NCI-H748 treated with DMSO at 0.1 percent for 48 hours (cell line): ENCODE measurements around the gene KMO.

Experiments
- DNase-seq: peaks from one replicate; lab custom pipeline; 2025; lab: John Stamatoyannopoulos, UW

The KMO gene

GRCh38 chr1:241542199-241542907 is 10.2 kb downstream of the KMO start:
- no peak for DNase-seq

DNA sequence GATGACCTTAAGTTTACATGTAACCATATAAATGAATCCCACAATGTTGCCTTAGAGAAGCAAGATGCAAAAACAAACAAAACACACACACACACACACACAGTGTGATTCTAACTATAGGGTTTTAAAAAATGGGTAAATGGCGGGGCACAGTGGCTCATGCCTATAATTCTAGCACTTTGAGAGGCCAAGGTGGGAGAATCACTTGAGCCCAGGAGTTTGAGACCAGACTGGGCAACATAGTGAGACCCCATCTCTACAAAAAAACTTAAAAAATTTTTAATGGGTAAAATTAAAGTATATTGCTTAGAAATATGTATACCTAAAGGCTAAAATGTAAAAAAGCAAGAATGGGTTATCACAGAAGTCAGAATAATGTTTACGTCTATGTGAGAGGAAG is 15.8 kb downstream of the KMO start:
- DNase-seq = no peak

DNA sequence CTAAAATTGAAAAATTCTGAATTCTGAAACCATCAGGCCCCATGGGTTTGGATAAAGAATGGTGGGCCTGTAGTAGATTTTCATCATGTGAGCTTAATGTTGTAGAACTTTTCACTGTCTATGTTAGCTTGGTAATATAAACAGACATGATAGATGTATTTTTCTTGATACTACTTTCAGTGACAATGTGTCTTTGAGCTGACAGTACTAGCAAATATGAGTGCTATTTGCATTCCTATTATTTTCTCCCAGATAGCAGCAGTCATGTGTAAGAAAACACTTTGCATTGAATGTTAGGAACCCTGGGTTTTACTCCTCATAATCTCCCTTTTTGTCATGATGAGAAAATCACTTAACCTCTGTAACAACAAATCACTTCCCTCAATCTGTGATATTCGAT is 18.1 kb downstream of the KMO start:
- no peak for DNase-seq

DNA sequence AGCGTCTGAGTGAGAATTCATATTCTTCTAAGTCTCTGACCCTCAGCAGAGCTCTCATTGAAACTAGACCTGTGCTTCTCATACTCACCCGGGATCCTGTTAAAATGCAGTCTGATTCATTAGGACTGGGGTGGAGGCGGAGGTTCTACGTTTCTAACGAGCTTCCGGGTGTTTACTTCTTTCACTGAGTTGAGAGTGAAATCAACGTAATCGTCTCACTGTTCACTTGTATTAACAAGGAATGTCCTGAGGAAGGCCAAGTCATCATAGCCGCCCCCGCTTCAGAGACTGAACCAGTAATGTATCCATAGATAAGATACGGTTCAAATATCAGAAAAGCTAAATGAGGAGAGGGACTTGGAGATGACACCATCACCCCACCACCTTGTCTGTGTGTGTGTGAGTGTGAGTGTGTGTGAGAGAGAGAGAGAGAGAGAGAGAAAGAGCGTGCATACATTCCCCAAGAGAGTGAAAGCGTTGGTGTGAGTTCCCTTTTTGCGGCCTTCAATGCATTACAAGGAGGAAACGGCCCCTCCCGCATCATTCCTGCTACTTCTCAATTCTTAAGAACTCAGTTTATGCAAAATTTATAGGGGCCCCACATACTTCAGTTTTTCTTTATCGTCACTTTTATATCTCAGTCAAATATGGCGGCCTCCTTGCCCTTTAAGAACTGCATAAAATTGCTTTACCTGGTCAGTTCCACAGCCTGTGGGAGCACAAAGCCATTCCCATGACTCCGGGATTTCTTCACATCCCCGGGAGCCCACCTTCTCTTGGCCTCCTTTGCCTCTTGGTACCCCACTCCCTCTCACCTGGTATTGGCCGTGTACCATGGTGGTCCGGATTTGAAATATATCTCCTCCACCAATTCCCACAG is 19.8 kb downstream of the KMO start:
- DNase-seq = no peak

GRCh38 chr1:241553886-241554592 is 21.9 kb downstream of the KMO start:
- no peak for DNase-seq

GRCh38 chr1:241555526-241555925 is 23.3 kb downstream of the KMO start:
- DNase-seq = no peak

DNA sequence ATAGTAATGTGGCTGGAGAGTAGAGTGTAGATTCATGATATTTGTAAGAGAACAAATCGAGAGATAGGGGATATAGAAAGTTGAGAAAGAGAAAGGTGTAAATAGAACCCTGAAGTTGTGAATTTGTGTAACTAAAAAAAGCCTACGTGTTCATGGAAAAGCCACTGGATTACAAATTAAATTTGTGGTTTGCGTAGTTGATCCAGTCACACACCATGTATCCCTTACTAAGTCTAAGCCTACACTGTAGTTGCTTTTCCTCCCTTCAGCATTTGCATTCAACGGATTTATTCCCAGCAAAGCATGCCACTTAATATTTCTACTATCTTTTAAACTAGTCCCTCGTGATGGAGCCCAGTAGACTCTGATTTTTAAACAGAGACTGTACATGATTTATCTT is 24.9 kb downstream of the KMO start:
- no peak for DNase-seq

GRCh38 chr1:241557551-241558193 is 25.5 kb downstream of the KMO start:
- no peak for DNase-seq

- DNase-seq = no peak
Measured at GRCh38 chr1:241560146-241560848, 28.1 kb downstream of the KMO start.

DNA sequence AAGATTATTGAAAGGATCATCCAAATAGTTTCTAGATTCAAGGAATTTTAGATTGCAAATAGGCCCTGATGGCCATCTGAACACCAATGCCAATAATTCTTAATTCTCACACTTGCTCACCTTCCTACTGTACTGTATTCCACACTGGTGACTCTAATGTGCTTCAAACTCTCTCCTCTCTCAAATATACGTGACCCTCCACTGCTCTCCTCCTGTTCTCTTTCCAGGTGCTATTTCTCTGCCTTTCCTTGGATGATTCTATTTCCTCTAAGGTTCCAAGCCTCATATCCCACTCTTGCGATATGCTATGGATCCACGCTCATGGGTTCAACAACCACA is 28.6 kb downstream of the KMO start:
- DNase-seq = no peak

DNA sequence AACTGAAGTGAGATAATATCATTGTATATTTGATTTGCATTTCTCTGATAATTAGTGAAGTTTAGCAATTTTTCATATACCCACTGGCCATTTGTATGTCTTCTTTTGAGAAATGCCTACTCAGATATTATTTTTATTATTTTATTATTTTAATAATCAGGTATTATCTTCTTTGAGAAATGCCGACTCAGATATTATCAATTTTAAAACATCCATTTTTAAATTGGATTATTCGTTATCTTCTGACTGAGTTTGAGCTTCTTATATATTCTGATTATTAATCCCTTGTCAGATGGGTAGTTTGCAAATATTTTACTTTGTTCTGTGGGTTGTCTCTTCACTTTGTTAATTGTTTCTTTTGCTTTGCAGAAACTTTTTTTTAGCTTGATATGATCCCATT is 37.7 kb downstream of the KMO start:
- DNase-seq = no peak

DNA sequence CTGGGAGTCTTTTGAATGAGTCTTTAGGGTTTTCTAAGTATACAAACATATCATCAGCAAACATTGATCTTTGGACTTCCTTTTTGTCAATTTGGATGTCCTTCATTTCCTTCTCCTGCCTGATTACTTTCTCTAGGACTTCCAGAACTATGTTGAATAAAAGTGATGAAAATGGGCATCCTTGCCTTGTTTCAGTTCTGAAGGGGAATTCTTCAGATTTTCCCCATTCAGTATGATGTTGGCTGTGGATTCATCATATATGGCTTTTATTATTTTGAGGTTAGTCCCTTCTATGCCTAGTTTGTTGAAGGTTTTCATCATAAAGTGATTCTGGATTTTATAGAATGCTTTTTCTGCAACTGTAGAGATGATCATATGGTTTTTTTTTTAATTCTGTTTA is 42.0 kb downstream of the KMO start:
- DNase-seq = no peak

DNA sequence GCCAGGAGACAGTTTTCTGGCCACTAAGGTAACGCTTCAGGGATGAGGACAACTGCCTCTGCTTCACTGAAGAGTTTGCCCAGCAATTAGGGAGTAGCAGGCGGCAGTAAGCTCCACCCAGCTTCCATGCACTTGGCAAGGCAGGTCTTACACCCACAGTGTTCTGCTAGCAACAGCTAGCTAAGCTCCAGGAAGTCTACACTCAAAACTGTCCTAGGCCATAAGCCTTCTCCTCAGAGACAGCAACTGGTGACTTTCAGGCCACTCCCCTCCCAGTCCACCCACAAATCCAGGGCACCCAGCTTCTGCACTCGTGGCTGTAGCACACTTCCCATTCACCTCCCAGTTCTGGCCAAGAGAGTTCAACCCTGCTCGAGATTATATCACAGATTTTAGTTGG is 47.3 kb downstream of the KMO start:
- no peak for DNase-seq

DNA sequence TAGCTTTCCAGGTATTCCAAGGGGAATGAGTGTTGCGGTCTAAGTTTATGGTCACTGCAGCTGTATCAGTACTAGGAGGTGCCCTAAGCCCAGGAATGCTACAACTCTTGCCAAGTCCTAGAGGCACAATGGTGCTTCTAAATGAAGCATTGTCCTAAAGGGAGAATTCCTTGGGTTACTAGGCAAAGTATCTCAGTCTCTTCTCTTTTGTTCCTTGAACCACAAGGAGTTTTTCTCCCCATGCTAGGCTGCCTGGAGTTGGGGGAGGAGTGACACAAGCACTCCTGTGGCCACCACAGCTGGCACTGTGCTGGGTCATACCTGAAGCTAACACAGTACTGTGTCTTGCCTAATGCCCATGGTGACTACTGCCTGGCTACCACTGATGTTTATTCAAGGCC is 50.7 kb downstream of the KMO start:
- no peak for DNase-seq

- no peak for DNase-seq
Measured at GRCh38 chr1:241586905-241587512, 54.8 kb downstream of the KMO start.

- DNase-seq = no peak
Measured at GRCh38 chr1:241589521-241589920, 57.3 kb downstream of the KMO start.

DNA sequence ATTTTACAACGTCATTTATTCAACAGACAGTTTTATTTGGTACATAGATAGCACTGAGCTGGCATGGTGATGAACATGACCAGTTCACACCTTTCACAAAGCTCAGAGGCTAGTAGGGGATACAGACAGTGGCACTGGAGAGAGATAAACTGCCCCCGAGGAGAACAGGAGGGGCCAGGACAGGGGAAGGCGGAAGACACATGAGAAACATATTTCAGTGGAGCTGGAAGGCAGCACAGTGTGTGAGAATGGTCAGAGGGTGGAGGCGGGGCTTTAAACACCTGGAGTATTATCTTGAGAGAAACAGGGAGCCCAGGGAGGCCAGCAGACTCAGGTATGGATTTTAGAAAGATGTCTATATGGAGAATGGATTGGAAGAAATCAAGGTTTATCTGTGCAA is 58.5 kb downstream of the KMO start:
- DNase-seq = no peak

DNA sequence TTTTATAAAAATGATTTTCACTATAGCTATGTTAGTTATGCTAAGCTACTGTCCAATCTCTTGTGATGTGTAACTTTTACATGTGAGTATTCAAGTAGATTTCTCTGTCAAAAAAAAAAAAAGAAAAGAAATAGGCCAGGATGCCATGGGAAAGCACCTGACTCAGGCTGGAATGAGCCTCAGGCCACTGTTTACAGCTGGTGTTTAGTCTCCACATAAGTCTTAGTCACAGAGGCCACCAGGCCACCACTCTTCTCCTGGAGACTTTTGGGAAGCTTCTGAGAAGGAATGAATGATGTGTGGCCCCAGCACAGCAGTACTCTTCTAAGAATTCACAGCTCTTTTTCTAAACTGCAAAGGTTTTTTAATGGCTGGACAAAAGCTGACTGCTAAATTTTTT is 59.1 kb downstream of the KMO start:
- DNase-seq = no peak

DNA sequence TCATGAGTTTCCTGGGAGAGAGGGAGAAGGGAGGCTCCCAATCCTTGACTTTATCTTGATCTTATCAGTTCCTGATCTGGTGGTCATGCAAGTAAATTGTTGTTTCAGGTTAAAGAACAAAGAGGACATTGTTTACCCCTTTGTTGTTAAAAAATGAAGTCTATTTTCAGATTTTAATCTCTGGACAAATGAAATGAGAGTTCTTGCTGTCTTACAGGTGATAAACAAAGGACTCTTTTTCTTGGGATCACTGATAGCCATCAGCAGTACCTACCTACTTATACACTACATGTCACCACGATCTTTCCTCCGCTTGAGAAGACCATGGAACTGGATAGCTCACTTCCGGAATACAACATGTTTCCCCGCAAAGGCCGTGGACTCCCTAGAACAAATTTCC is 59.6 kb downstream of the KMO start:
- DNase-seq = no peak

GRCh38 chr1:241592273-241592958 is 60.2 kb downstream of the KMO start:
- no peak for DNase-seq

- DNase-seq = no peak
Measured at GRCh38 chr1:241593186-241593585, 61.0 kb downstream of the KMO start.
